GM12865 (cell line): ENCODE data around the gene MTRR.

Experiments used
- DNase-seq: peaks from one replicate; pipeline ENCODE4 v3.0.0; 2010; ENCODE audit warnings: low read depth
- H3K4me3 ChIP-seq: 2 replicates; pipeline ENCODE4 v1.5.1; 2011; ENCODE audit warnings: mild to moderate bottlenecking, low read depth, low read length, control low read depth
- TF ChIP-seq, protein P1 (sequence below): IDR thresholded peaks from 2 replicates; pipeline ENCODE4 v1.5.1; 2011; ENCODE audit warnings: low read length, control low read depth, low read depth, inconsistent platforms; ENCODE audit not compliant: insufficient read depth; ENCODE audit errors: missing control alignments

Gene MTRR

DNA sequence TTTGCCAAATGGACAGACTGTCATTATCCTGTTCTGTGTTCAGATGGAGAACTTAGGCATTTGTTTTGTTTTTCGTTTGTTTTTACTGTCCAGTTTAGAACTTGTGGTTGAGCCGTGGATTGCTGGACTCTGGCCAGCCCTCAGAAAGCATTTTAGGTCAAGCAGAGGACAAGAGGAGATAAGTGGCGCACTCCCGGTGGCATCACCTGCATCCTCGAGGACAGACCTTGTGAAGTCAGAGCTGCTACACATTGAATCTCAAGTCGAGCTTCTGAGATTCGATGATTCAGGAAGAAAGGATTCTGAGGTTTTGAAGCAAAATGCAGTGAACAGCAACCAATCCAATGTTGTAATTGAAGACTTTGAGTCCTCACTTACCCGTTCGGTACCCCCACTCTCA, 8.9 kb downstream of the MTRR start:
- TF ChIP-seq, protein P1, sequence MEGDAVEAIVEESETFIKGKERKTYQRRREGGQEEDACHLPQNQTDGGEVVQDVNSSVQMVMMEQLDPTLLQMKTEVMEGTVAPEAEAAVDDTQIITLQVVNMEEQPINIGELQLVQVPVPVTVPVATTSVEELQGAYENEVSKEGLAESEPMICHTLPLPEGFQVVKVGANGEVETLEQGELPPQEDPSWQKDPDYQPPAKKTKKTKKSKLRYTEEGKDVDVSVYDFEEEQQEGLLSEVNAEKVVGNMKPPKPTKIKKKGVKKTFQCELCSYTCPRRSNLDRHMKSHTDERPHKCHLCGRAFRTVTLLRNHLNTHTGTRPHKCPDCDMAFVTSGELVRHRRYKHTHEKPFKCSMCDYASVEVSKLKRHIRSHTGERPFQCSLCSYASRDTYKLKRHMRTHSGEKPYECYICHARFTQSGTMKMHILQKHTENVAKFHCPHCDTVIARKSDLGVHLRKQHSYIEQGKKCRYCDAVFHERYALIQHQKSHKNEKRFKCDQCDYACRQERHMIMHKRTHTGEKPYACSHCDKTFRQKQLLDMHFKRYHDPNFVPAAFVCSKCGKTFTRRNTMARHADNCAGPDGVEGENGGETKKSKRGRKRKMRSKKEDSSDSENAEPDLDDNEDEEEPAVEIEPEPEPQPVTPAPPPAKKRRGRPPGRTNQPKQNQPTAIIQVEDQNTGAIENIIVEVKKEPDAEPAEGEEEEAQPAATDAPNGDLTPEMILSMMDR, result no peak
- no peak for DNase-seq
- no peak overlapping the region for H3K4me3 ChIP-seq

DNA sequence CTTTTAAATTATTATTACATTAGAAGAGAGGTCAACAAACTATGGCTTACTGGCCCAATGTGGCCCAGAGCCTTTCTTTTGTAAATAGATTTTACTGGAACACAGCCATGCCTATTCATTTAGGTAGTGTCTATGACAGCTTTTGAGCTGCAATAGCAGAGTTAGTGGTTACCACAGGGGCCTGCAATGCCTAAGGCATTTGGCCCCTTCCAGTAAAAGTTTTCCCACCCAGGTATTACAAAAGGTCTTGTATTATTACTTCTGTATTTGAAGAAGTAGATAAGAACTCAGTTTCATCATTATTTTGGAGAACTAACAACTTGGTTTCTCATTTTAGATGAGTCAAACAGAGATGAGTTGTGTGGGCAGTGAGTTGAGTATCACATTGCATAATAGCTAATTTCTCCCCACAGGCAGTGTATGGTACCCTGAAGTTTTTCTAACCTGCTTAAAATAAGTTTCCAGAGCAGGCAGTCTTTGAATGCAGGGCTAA, 9.5 kb downstream of the MTRR start:
- TF ChIP-seq, protein P1, result no peak
- peak; percentile 73 for DNase-seq

DNA sequence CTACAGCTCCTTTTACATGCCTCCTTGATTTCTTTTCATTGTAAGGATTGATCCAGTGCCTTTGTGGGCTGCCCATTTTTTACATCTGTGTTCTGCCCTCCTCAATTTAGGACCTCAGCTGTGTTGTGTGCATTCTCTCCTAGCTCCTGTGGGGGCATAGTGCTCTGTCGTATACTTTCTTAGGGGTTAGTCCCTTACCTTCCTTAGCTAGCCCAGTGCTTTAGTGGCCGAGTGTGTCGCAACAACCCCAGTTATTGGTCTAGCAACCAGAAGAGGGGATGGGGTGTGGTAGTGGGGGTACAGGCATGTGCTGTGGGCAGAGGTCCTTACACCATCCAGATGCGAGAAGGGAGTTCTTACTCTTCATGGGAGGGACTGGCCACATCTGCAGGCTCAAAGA, 12.1 kb downstream of the MTRR start:
- H3K4me3 ChIP-seq, result no peak overlapping the region
- TF ChIP-seq, protein P1, result no peak
- no peak for DNase-seq

More for the DNA sequence above, 9.5 kb downstream of the MTRR start:
- H3K4me3 ChIP-seq, result no peak overlapping the region

DNA sequence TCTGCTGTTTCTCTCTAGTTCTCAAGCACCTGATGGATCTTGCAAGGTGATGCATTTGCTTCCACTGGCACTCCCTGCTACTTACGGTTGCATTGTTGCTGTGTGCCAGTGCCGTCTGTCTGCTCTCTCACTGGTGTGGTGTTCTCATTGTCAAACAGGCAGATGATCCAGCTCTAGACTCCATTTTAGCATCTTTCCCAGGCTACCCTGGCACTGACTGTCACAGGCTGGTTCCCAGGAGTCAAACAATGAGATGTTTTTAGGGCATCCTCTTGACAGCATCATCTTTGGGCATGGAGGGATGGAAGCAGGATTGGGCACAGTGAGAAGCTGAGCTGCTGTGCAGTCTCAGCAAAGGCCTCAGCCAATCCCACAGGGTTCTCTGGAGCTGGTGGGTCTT, 12.9 kb downstream of the MTRR start:
- TF ChIP-seq, protein P1, result no peak
- H3K4me3 ChIP-seq, result no peak overlapping the region
- no peak for DNase-seq

DNA sequence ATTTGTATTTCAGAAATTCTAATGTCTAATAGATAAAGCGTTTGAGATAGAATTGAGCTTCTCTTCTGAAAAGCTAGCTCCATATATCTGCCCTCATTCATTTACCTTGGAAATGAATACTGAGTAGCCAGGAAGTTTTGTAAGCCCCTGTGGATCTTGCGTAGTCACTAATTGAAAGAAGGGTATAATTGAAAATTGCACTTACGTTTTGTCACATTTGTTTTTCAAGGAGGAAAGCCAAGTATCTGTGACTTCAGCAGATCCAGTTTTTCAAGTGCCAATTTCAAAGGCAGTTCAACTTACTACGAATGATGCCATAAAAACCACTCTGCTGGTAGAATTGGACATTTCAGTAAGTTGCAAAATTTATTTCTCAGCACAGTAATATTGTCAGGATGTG, 14.0 kb downstream of the MTRR start:
- no peak for DNase-seq
- TF ChIP-seq, protein P1, result no peak
- no peak overlapping the region for H3K4me3 ChIP-seq

DNA sequence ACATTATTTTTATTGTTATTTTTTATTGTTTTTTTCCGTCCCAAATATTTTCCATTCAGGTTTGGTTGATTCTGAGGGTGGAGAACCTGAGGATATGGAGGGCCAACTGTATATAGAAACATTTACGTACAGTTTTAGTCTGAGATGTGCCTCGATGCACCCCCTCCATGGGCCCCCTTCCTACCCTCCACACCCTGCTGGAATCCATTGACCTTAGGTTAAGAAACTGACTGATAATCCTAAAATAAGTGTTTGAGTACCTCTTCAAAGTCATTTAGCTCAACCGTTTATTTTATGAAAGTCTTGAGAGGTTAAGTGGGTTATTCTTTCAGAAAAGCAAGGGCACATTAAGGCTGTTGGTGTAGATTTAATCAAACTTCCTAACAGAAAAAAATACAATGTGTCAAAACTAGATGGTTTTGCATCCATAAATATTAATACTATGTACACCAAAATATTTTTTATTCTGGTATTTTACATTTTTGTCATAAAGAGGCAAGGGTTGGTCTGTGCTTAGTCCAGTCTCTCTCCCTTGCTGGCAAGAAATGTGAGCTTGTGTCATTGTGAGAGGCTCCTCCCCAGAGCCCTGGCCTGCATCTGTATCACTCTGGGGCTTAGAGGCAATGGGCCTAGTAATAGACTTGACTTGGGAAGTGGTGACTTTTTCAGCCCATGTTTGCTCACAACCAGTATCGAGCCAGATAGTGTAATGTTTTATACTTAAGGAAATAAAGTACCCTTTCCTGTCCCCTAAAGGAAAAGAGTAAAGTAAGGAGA, 15.7 kb downstream of the MTRR start:
- no peak overlapping the region for H3K4me3 ChIP-seq
- TF ChIP-seq, protein P1, result no peak
- DNase-seq, result no peak
